GM23338 (cell line): ENCODE measurements around the gene IGF2BP3. TPM values are rescaled to one million over a fixed set of nuclear protein-coding genes. Genes with fewer than 3 reads are reported as not detected.

Experiments used
- ATAC-seq: fragments of 200-7000 bp; cut with Tn5 transposase; 3 replicates; pipeline ENCODE4 v1.9.1; 2020
- DNase-seq: peaks from one replicate; pipeline ENCODE4 v3.0.0-alpha.2; 2015; ENCODE audit warnings: low spot score
- H2AFZ ChIP-seq: fragments of 200-600 bp; sonication (generic); 2 replicates; pipeline ENCODE4 v1.8.0; 2016; ENCODE audit warnings: antibody characterized with exemption, mild to moderate bottlenecking, moderate library complexity
- H3F3A ChIP-seq: fragments of 200-600 bp; sonication (generic); replicated peaks from 2 replicates; pipeline ENCODE4 v1.8.0; 2017; ENCODE audit warnings: antibody characterized with exemption, mixed run types, low read depth
- H3K27ac ChIP-seq: fragments of 200-600 bp; sonication (generic); 2 replicates; pipeline ENCODE4 v1.6.1; 2016; ENCODE audit warnings: low read depth
- H3K27me3 ChIP-seq: fragments of 200-600 bp; sonication (generic); 2 replicates; pipeline ENCODE4 v1.8.0; 2016; ENCODE audit warnings: mild to moderate bottlenecking, mixed run types, moderate library complexity; ENCODE audit not compliant: insufficient read depth
- H3K36me3 ChIP-seq: fragments of 200-600 bp; sonication (generic); 2 replicates; pipeline ENCODE4 v1.8.0; 2016; ENCODE audit warnings: mild to moderate bottlenecking; ENCODE audit not compliant: insufficient read depth
- H3K4me1 ChIP-seq: fragments of 200-600 bp; sonication (generic); 2 replicates; pipeline ENCODE4 v1.8.0; 2016; ENCODE audit warnings: mild to moderate bottlenecking, moderate library complexity; ENCODE audit not compliant: insufficient read depth
- H3K4me2 ChIP-seq: fragments of 200-600 bp; sonication (generic); 2 replicates; pipeline ENCODE4 v1.7.1; 2017; ENCODE audit warnings: mixed run types
- H3K4me3 ChIP-seq: fragments of 200-600 bp; sonication (generic); 2 replicates; pipeline ENCODE4 v1.6.1; 2016; ENCODE audit warnings: mixed run types
- H3K79me2 ChIP-seq: fragments of 200-600 bp; sonication (generic); replicated peaks from 2 replicates; pipeline ENCODE4 v1.8.0; 2017; ENCODE audit warnings: mild to moderate bottlenecking; ENCODE audit not compliant: insufficient read depth
- H3K9me2 ChIP-seq: fragments of 200-600 bp; sonication (generic); 2 replicates; pipeline ENCODE4 v1.8.0; 2017; ENCODE audit not compliant: insufficient read depth
- H4K20me1 ChIP-seq: fragments of 200-600 bp; sonication (generic); replicated peaks from 2 replicates; pipeline ENCODE4 v1.8.0; 2017; ENCODE audit warnings: mild to moderate bottlenecking; ENCODE audit not compliant: insufficient read depth
- H3K27ac Mint-ChIP-seq: 2 replicates; pipeline ENCODE4 v1.8.0; 2020; ENCODE audit warnings: inconsistent platforms, mild to moderate bottlenecking, moderate library complexity, mixed read lengths
- H3K27me3 Mint-ChIP-seq: 3 replicates; pipeline ENCODE4 v1.8.0; 2022; ENCODE audit warnings: low read depth, mild to moderate bottlenecking, moderate library complexity, mixed read lengths, inconsistent platforms; ENCODE audit not compliant: insufficient read depth, poor library complexity
- H3K36me3 Mint-ChIP-seq: 3 replicates; pipeline ENCODE4 v1.8.0; 2021; ENCODE audit warnings: low read depth, mild to moderate bottlenecking, inconsistent platforms, moderate library complexity, mixed read lengths
- H3K4me1 Mint-ChIP-seq: 3 replicates; pipeline ENCODE4 v1.8.0; 2020; ENCODE audit warnings: mild to moderate bottlenecking, inconsistent platforms, mixed read lengths
- H3K4me3 Mint-ChIP-seq: 3 replicates; pipeline ENCODE4 v1.8.0; 2021; ENCODE audit warnings: moderate library complexity, mild to moderate bottlenecking, inconsistent platforms, mixed read lengths
- H3K9me3 Mint-ChIP-seq: 3 replicates; pipeline ENCODE4 v1.8.0; 2020; ENCODE audit warnings: moderate library complexity, mild to moderate bottlenecking, inconsistent platforms, mixed read lengths
- CREB1 ChIP-seq: fragments of 250-450 bp; sonication (Bioruptor Pico); IDR thresholded peaks from 2 replicates; pipeline ENCODE4 v1.5.0; 2020; ENCODE audit warnings: low read depth, mild to moderate bottlenecking, moderate library complexity
- EZH2 ChIP-seq: fragments of 200-600 bp; sonication (generic); IDR thresholded peaks from one replicate; pipeline ENCODE4 v1.8.0; 2017; ENCODE audit warnings: antibody characterized with exemption, mild to moderate bottlenecking, low read depth; ENCODE audit not compliant: unreplicated experiment
- EZH2phosphoT487 ChIP-seq: fragments of 200-600 bp; sonication (generic); IDR thresholded peaks from one replicate; pipeline ENCODE4 v1.8.1; 2018; ENCODE audit warnings: antibody characterized with exemption; ENCODE audit not compliant: unreplicated experiment
- NANOG ChIP-seq: IDR thresholded peaks from 2 replicates; pipeline ENCODE4 v1.6.1; 2016; ENCODE audit warnings: antibody characterized with exemption, borderline replicate concordance
- POLR2AphosphoS5 ChIP-seq: IDR thresholded peaks from 2 replicates; pipeline ENCODE4 v1.6.1; 2016; ENCODE audit warnings: antibody characterized with exemption, low read depth
- STAT1 ChIP-seq: IDR thresholded peaks from one replicate; pipeline ENCODE4 v1.6.1; 2016; ENCODE audit warnings: antibody characterized with exemption; ENCODE audit not compliant: unreplicated experiment
- ZNF331 ChIP-seq: fragments of 250-450 bp; sonication (Bioruptor Pico); IDR thresholded peaks from 2 replicates; pipeline ENCODE4 v1.5.0; 2020; ENCODE audit warnings: low read depth, mild to moderate bottlenecking, moderate library complexity
- polyA plus RNA-seq: library from polyadenylated mRNA; unstranded; fragments of >200 nt; fragmentation: Nextera tagmentation; extraction: Ambion mirVana; gene quantifications from 2 replicates; pipeline ENCODE4 v1.2.1, GENCODE V29; 2016
- total RNA-seq: library from RNA; depleted of rRNA; stranded (reverse); fragments of >200 nt; shearing (Covaris generic); gene quantifications from 2 replicates; pipeline ENCODE4 v1.2.3, GENCODE V29; 2014
- TF ChIP-seq, protein P1 (sequence below), 2 experiments: fragments of 200-600 bp in 1 of 2; sonication (generic) in 1 of 2; conservative IDR thresholded peaks; 2 replicates each; pipeline versions ENCODE4 v1.5.1 to v1.6.1; 2016 to 2017; ENCODE audit warnings: antibody characterized with exemption in 2 of 2, low read depth in 2 of 2, mild to moderate bottlenecking in 2 of 2, moderate library complexity in 1 of 2
- TF ChIP-seq, protein P2 (sequence below): fragments of 250-450 bp; sonication (Bioruptor Pico); IDR thresholded peaks from 2 replicates; pipeline ENCODE4 v1.5.0; 2020; ENCODE audit warnings: mild to moderate bottlenecking, moderate library complexity

Gene IGF2BP3
- total and polyA plus RNA-seq, 2 experiments from 2014 or later = 52.0 to 183 TPM

DNA sequence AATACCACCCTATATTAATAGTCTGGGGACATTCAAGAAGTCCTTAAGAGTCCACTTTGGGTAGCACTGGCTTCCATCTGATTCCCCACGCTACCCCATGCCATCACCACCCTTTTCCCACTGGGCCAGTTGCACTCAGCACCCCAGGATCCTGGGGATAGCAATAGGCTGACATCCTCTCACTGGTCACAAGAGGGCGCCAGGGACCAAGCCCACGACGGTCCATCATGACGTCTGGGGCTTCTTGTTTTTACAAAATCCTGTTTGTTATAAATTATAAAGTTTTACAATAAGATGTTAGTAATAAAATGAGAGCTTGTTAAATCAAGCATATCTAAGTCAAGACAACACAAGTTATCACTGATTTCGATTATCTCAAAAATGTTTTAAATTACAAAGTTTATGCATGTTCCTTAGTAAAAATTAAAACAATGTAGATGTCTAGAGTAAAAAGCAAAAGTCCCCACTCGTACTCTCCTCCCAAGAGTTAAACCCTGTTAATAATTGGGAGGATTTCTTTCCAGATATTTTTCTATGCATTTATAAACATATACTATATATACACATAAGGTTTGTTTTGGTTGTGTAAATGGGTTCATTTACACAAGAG is 208.3 kb downstream of the IGF2BP3 start:
- TF ChIP-seq ZNF331 (CRISPR knock-in tag) = no peak
- TF ChIP-seq, protein P1, sequence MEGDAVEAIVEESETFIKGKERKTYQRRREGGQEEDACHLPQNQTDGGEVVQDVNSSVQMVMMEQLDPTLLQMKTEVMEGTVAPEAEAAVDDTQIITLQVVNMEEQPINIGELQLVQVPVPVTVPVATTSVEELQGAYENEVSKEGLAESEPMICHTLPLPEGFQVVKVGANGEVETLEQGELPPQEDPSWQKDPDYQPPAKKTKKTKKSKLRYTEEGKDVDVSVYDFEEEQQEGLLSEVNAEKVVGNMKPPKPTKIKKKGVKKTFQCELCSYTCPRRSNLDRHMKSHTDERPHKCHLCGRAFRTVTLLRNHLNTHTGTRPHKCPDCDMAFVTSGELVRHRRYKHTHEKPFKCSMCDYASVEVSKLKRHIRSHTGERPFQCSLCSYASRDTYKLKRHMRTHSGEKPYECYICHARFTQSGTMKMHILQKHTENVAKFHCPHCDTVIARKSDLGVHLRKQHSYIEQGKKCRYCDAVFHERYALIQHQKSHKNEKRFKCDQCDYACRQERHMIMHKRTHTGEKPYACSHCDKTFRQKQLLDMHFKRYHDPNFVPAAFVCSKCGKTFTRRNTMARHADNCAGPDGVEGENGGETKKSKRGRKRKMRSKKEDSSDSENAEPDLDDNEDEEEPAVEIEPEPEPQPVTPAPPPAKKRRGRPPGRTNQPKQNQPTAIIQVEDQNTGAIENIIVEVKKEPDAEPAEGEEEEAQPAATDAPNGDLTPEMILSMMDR (conservative IDR thresholded peaks at IDR 0.05; ENCODE audit: low read depth in 2 of 2) = peak; percentile 95 to 96
- TF ChIP-seq CREB1 (CRISPR knock-in tag) = peak; percentile 63
- no peak for TF ChIP-seq EZH2
- TF ChIP-seq POLR2AphosphoS5 = no peak
- TF ChIP-seq, protein P2, sequence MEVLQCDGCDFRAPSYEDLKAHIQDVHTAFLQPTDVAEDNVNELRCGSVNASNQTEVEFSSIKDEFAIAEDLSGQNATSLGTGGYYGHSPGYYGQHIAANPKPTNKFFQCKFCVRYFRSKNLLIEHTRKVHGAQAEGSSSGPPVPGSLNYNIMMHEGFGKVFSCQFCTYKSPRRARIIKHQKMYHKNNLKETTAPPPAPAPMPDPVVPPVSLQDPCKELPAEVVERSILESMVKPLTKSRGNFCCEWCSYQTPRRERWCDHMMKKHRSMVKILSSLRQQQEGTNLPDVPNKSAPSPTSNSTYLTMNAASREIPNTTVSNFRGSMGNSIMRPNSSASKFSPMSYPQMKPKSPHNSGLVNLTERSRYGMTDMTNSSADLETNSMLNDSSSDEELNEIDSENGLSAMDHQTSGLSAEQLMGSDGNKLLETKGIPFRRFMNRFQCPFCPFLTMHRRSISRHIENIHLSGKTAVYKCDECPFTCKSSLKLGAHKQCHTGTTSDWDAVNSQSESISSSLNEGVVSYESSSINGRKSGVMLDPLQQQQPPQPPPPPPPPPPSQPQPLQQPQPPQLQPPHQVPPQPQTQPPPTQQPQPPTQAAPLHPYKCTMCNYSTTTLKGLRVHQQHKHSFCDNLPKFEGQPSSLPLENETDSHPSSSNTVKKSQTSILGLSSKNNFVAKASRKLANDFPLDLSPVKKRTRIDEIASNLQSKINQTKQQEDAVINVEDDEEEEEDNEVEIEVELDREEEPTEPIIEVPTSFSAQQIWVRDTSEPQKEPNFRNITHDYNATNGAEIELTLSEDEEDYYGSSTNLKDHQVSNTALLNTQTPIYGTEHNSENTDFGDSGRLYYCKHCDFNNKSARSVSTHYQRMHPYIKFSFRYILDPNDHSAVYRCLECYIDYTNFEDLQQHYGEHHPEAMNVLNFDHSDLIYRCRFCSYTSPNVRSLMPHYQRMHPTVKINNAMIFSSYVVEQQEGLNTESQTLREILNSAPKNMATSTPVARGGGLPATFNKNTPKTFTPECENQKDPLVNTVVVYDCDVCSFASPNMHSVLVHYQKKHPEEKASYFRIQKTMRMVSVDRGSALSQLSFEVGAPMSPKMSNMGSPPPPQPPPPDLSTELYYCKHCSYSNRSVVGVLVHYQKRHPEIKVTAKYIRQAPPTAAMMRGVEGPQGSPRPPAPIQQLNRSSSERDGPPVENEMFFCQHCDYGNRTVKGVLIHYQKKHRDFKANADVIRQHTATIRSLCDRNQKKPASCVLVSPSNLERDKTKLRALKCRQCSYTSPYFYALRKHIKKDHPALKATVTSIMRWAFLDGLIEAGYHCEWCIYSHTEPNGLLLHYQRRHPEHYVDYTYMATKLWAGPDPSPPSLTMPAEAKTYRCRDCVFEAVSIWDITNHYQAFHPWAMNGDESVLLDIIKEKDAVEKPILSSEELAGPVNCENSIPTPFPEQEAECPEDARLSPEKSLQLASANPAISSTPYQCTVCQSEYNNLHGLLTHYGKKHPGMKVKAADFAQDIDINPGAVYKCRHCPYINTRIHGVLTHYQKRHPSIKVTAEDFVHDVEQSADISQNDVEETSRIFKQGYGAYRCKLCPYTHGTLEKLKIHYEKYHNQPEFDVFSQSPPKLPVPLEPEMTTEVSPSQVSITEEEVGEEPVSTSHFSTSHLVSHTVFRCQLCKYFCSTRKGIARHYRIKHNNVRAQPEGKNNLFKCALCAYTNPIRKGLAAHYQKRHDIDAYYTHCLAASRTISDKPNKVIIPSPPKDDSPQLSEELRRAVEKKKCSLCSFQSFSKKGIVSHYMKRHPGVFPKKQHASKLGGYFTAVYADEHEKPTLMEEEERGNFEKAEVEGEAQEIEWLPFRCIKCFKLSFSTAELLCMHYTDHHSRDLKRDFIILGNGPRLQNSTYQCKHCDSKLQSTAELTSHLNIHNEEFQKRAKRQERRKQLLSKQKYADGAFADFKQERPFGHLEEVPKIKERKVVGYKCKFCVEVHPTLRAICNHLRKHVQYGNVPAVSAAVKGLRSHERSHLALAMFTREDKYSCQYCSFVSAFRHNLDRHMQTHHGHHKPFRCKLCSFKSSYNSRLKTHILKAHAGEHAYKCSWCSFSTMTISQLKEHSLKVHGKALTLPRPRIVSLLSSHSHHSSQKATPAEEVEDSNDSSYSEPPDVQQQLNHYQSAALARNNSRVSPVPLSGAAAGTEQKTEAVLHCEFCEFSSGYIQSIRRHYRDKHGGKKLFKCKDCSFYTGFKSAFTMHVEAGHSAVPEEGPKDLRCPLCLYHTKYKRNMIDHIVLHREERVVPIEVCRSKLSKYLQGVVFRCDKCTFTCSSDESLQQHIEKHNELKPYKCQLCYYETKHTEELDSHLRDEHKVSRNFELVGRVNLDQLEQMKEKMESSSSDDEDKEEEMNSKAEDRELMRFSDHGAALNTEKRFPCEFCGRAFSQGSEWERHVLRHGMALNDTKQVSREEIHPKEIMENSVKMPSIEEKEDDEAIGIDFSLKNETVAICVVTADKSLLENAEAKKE (CRISPR knock-in tag) = no peak
- TF ChIP-seq EZH2phosphoT487 = no peak
- TF ChIP-seq STAT1 = no peak
- TF ChIP-seq NANOG = no peak
- Histone ChIP-seq H3K36me3 (no peaks in the 10 kb centered on the region), H3K79me2 (no peaks in the 10 kb centered on the region), H4K20me1 (no peaks in the 10 kb centered on the region), H3K4me1 (no peaks in the 10 kb centered on the region), H2AFZ (no peak overlapping the region), H3K4me3 (no peak overlapping the region), H3K9me2 (no peaks in the 10 kb centered on the region), H3K4me2 (no peak overlapping the region), H3K27ac (no peak overlapping the region), H3K27me3 (no peaks in the 10 kb centered on the region), H3F3A (no peaks in the 10 kb centered on the region)
- H3K36me3 Mint-ChIP-seq = no peaks in the 10 kb centered on the region
- no peak overlapping the region for H3K27ac Mint-ChIP-seq
- no peak overlapping the region for H3K4me3 Mint-ChIP-seq
- no peaks in the 10 kb centered on the region for H3K9me3 Mint-ChIP-seq
- H3K27me3 Mint-ChIP-seq = peaks cover 2% of the 10 kb centered on the region
- no peaks in the 10 kb centered on the region for H3K4me1 Mint-ChIP-seq
- peak; percentile 82 for DNase-seq
- peak; percentile 98 for ATAC-seq
